Skeletal muscle cell (primary cell): Measurements from ENCODE around the gene CCL4.
"Not testable (repeated sequence)": the region's sequence is repeated elsewhere in the genome, so short reads cannot be mapped to it uniquely, and the experiment has no call there.

Source experiments
- DNase-seq: peaks from one replicate; pipeline ENCODE4 v3.0.0-alpha.2; 2010; ENCODE audit warnings: low read depth
- H3K4me3 ChIP-seq: 2 replicates; pipeline ENCODE4 v1.5.1; 2011; ENCODE audit warnings: low read depth, mild to moderate bottlenecking, control low read depth, low read length, moderate library complexity

CCL4 gene

GRCh38 chr17:36103401-36103975, at the start of gene CCL4:
CCL4 (plus strand) TSS chr17:36103827; CDS start chr17:36103906, 79 bp downstream.
- not testable (repeated sequence) for DNase-seq, H3K4me3 ChIP-seq

DNA sequence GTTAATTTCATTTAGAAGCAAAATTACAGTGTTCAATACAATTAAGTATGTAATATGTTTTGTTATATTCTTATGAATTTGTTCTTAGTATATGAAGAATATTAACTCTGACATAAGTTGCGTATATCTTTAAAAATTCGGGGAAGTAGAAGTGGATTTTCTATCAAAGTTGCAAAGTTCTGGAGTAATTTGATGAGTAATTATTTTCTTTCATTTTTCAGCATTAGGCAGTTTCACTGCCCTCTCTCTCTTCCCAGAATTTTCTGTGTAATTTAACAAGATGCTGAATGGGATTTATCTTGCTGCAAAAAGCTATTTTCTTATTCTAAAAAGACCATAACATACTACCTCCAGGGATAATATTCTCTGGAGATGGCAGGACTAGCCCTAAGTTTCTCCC, 48.5 kb upstream of the CCL4 start:
- DNase-seq = no peak
- no peak overlapping the region for H3K4me3 ChIP-seq

DNA sequence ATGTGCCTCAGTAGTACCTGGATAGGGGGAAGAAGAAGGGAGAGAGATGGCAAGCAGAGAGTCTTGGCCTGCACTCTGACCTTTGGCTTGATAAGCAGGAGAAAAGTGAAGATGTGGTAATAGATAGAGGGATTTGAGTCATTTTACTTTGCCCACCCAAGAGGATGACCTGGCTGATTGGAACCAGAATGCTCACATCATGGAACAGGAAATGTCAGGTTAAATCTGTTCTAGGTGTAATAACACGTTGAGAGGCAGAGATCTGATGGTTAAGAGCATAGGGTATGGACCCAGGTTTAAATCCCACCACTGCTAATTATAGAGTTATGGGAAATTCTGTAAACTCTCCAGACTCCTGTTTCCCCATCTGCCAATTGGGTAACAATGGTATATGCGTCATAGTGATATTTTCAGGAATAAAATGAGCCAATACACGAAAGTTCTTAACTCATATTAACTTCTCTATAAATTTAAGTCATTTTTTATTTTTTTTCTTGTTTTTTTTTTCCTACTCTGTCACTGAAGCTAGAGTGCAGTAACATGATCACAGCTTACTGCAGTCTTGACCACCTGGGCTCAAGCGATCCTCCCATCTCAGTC, 47.6 kb upstream of the CCL4 start:
- H3K4me3 ChIP-seq = no peak overlapping the region
- DNase-seq = no peak

DNA sequence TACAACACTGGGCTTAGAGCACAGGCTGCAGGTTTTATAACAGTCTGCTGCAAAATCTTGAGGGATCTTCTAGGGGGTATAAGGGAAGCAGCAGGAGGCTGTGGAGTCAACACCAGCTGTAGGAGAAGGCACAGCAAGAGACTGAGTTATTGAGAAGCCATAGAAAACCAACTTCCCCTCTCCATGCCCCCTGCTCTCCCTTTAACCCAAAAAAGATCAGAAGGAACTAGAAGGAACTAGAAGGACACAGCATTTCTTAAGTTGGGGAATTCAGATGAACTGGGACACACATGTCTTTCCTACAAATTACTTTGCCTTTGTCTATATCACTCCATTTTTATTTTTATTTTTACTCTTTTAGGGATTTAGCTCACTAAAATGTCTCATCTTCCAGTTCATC, 45.7 kb upstream of the CCL4 start:
- DNase-seq = no peak
- H3K4me3 ChIP-seq = no peak overlapping the region

GRCh38 chr17:36059406-36059805, 44.2 kb upstream of the CCL4 start:
- no peak overlapping the region for H3K4me3 ChIP-seq
- no peak for DNase-seq

- no peak overlapping the region for H3K4me3 ChIP-seq
- no peak for DNase-seq
Measured at GRCh38 chr17:36060816-36061215, 42.8 kb upstream of the CCL4 start.

DNA sequence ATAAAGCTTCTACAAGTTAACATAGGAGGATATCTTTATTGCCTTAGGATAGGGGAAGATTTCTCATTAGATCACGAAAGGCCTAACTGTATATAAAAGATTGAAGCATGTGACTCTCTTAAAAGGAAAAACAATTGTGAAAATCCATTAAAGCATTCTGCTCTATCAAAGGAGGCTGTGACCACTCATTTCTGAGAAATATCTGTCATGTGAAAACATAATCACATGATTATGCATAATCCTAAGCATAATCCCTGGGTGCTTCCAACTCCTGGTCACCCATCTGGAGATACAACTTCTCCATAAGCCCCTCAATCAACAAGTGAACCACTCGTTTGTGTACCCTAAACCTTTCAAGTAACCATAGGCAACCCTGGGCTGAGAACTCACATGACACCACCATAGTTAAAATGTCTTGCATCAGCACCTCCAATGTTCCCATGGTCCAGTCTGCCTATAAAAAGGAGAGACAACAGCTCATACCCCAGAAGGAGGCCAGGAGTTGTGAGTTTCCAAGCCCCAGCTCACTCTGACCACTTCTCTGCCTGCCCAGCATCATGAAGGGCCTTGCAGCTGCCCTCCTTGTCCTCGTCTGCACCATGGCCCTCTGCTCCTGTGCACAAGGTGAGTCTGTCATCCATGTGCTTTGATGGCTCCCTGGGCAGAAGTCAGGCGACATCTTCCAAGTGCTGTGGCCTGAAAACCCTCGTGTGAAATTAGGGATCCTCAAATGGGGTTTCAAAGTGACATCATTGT, 39.7 kb upstream of the CCL4 start, which contains the start of gene CCL18:
Gene CCL18 (plus strand): TSS at position 487 of the 756 bp plus-strand sequence. CDS start 71 bp downstream, at position 558.
- no peak for DNase-seq
- H3K4me3 ChIP-seq = no peak within 1 kb of the TSS

DNA sequence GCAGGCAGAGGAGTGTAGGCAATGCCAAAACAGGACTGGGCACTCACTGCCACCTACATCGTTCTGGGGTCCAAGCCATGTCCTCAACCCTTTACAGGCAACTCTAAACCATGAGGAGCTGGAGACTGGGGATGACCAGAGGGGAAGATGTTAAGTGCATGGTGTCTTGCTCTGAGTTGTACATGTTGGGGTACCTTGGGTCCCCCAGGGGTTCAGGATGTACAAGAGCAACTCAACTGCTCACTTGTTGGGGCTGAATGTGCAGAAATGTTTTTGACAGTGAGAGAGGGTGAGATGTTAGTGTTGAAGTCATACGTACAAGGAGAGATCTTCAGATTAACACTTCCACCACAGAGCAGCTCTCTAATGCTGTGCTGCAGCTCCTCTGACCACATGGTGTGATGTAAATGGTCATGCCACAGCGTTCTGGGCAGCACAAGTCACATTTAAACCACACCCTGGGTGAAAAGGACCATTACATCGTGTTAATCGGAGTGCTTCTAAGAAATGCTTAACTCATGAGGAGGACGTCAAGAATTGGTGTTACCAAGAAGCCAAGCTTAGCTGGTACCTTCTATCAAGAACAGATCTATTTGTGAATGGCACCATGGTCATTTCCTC, 37.2 kb upstream of the CCL4 start:
- no peak for DNase-seq

GRCh38 chr17:36068524-36068923, 35.1 kb upstream of the CCL4 start:
- H3K4me3 ChIP-seq = no peak overlapping the region
- DNase-seq = no peak

More for the DNA sequence above, 37.2 kb upstream of the CCL4 start:
- no peak overlapping the region for H3K4me3 ChIP-seq

GRCh38 chr17:36069136-36069535, 34.5 kb upstream of the CCL4 start:
- no peak for DNase-seq
- H3K4me3 ChIP-seq = no peak overlapping the region

DNA sequence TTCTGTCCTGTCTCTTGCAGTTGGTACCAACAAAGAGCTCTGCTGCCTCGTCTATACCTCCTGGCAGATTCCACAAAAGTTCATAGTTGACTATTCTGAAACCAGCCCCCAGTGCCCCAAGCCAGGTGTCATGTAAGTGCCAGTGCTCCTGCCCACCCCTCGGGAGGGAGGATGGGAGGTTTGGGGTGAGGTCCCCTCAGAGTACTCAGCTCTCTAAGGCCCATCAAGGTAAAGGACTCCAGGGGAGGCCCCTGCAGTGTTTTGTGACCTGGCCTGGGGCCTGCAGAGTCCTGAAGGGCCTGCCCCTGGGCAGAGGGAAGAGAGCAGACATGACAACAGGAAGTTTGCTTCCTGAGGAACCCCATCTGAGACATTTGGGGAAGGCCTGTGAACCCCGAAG, 33.2 kb upstream of the CCL4 start:
- no peak for DNase-seq
- H3K4me3 ChIP-seq = no peak overlapping the region

DNA sequence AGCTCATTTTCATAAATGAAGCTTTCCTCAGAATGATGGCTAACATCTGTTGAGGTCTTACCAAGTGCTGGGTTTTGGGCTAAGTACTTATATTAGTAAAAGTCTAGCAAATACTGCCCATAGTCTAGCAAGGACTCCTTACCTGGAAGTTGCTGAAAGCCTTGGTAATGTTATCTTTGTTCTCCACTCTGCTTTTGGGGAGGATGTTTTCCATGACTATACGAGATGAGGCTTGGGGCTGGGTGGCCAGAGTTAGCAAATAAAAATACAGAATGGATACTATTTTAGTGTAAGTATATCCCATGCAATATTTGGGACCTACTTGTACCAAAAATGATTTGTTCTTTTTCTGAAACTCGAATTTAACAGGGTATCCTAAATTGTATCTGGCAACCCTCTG, 31.9 kb upstream of the CCL4 start:
- no peak overlapping the region for H3K4me3 ChIP-seq
- no peak for DNase-seq

DNA sequence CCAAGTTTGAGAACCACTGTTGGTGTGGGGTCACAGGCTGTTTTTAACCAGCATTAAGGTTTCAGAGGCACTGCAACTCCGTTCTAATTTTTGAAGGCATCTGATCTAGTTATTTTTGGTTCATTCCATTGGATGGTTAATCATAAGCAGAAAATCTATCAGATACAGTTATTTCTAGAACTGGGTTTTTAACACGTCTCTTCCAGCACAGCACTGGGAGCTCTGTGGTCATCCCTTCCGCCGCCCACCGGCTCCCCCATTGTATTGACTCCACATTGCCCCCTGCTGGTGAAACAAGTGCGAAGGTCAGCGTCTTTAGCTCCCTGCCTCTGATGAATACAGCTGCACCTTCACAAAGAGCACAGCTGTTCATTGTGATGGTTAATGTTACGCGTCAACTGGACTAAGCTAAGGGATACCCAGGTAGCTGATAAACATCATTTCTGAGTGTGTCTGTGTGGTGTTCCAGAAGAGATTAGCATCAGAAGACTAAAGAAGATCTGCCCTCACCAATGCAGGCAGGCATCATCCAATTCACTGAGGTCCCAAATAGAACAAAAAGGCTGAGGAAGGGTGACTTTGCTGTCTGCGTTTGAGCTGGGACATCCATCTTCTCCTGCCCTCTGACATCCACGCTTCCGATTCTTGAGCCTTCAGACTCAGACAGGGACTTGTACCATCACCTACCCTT, 31.1 kb upstream of the CCL4 start:
- no peak for DNase-seq
- H3K4me3 ChIP-seq = no peak overlapping the region

- H3K4me3 ChIP-seq = no peak overlapping the region
- DNase-seq = no peak
Measured at GRCh38 chr17:36074365-36074764, 29.3 kb upstream of the CCL4 start.

DNA sequence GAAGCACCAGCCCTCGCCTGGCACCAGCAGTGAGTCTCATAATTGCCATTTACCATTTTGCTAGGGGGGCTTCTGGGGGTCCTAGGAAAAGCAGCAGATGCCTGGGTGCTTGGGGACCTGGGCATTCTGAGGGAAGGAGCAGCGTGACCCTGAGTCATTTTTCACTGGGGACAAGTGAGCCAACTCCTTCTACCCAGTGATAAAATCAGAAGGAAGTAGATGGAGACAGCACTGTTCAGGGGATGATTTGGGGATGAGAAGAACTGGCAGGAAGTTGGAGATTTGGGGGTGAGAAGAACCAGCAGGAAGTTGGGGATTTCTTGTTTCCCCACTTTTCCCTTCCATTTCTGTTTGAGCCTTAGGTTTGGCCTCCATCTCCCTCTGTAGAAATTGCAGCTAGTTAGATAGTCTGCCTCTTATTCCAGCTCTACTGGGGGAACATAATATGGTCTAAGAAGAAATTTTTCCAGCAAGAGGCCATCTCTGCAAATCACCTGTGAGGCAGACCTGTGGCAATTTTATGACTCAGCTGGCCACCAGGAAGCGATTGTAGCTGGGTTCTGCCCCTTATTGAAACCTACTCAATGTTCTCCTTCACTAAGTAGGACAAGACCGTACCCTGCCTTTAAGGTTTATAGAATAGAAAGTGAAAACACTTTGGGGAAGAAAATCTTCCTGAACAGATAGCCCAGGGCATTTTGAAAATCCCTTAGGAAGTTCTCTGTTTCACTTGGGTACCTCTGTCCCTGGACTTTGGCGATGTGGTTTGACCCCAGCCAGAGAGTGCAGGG, 21.8 kb upstream of the CCL4 start:
- not testable (repeated sequence) for DNase-seq, H3K4me3 ChIP-seq

GRCh38 chr17:36082482-36083120, 21.0 kb upstream of the CCL4 start:
- not testable (repeated sequence) for DNase-seq, H3K4me3 ChIP-seq

GRCh38 chr17:36083691-36084090, 19.9 kb upstream of the CCL4 start:
- not testable (repeated sequence) for H3K4me3 ChIP-seq, DNase-seq

DNA sequence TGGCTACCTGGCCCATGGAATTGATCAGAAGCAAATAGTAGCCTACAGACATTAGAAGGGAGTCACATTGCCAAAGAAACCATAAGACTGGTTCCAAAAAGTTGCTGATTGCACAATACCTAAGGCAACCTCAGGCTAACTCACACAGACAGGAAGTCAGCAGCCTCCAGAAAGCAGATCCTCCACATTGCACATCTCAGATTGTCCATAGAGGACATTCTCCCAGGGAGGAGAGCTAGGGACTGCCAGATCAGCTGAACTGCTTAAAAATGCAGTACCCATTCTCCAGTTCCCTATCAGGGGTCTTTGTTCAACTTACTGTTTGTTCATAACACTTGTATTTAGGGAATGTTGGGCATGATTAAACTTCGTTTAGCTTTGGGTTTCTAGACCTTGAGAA, 17.9 kb upstream of the CCL4 start:
- no peak overlapping the region for H3K4me3 ChIP-seq
- no peak for DNase-seq

GRCh38 chr17:36086791-36087190, 16.8 kb upstream of the CCL4 start:
- H3K4me3 ChIP-seq = no peak overlapping the region

More at GRCh38 chr17:36086791-36087190, 16.8 kb upstream of the CCL4 start:
- DNase-seq = no peak
